HG02938 (cell line): ENCODE measurements around the gene SLC22A4.

Experiments used
- ATAC-seq: cut with Tn5 transposase; IDR thresholded peaks from one replicate; pipeline ENCODE4 v1.9.1; 2021; ENCODE audit warnings: mild to moderate bottlenecking, moderate library complexity; ENCODE audit not compliant: unreplicated experiment

Gene SLC22A4

GRCh38 chr5:132327252-132327955 lies 33.2 kb downstream of the SLC22A4 start:
- ATAC-seq = no peak

GRCh38 chr5:132334812-132335211 lies 40.6 kb downstream of the SLC22A4 start:
- ATAC-seq = no peak

- ATAC-seq = no peak
Observed at GRCh38 chr5:132335402-132335801, 41.2 kb downstream of the SLC22A4 start.

GRCh38 chr5:132339502-132339901 lies 45.3 kb downstream of the SLC22A4 start:
- no peak for ATAC-seq

GRCh38 chr5:132342291-132343180 lies 48.3 kb downstream of the SLC22A4 start:
- ATAC-seq = no peak

- no peak for ATAC-seq
Observed at GRCh38 chr5:132344775-132345514, 50.8 kb downstream of the SLC22A4 start.

GRCh38 chr5:132353486-132353995 lies 59.3 kb downstream of the SLC22A4 start:
- ATAC-seq = no peak

GRCh38 chr5:132354381-132355139 lies 60.4 kb downstream of the SLC22A4 start:
- ATAC-seq = no peak

- ATAC-seq = no peak
Observed at GRCh38 chr5:132355140-132355765, 61.1 kb downstream of the SLC22A4 start.

GRCh38 chr5:132358775-132359174 lies 64.6 kb downstream of the SLC22A4 start:
- no peak for ATAC-seq

GRCh38 chr5:132362086-132362485 lies 67.9 kb downstream of the SLC22A4 start:
- no peak for ATAC-seq

GRCh38 chr5:132363431-132364112 lies 69.4 kb downstream of the SLC22A4 start:
- no peak for ATAC-seq

GRCh38 chr5:132364319-132364718 lies 70.1 kb downstream of the SLC22A4 start:
- no peak for ATAC-seq

GRCh38 chr5:132365213-132365612 lies 71.0 kb downstream of the SLC22A4 start:
- no peak for ATAC-seq

- no peak for ATAC-seq
Observed at GRCh38 chr5:132368186-132368585, 74.0 kb downstream of the SLC22A4 start.

- ATAC-seq = peak; percentile 32
Observed at GRCh38 chr5:132369007-132369473, 74.8 kb downstream of the SLC22A4 start.

GRCh38 chr5:132369474-132370180 lies 75.4 kb downstream of the SLC22A4 start, which contains the start of gene SLC22A5:
SLC22A5 (plus strand) TSS chr5:132369710; CDS start chr5:132369973, 263 bp downstream.
- ATAC-seq = peak; percentile 79

- ATAC-seq = peak; percentile 2
Observed at GRCh38 chr5:132370181-132370970, 76.2 kb downstream of the SLC22A4 start.
